ENCODE measurements around the gene KRT26. TPM values are rescaled to one million over a fixed set of nuclear protein-coding genes. Genes with fewer than 3 reads are reported as not detected.

KRT26 gene
- total and polyA plus RNA-seq, 10 of the 15 experiments (the other 5 are each of a cell fraction or from before 2014, with no cell fraction given): not detected

DNA sequence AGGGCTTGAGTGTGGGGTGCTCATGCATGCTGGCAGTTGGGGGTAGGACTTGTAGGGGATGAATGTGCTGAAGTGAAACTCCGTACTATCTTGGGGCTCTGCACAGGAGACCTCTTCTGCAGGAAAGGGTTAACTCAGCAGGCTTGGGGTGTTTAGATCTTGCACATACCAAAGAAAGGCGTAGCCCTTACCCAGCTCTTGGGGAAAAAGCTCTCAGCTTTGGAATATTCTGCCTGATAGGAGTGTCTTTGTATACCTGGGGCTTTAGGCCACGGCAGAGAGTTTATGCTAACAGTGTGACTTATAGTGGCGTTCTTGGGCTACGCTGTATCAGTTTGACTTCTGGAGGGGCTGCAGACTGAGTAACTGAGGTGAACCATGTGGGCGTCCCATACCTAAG, 38.0 kb downstream of the KRT26 start:
- ChIA-PET SMC1A (ENCODE audit: uncharacterized antibody, unreplicated experiment) (interaction anchor here (1.5 kb wide), 1 partner anchor 35 kb away, joined by 3 read pairs; no protein-coding TSS in a partner anchor), CTCF (interaction anchor here (1.3 kb wide), 1 partner anchor 14 kb away, joined by 3 read pairs; no protein-coding TSS in a partner anchor), RAD21 (ENCODE audit: unreplicated experiment) (no interaction called here), POLR2A (no interaction called here)
- DNase-seq (ENCODE audit: low read depth, low spot score) (no peak), ATAC-seq (no peak), FAIRE-seq (no peak)
- H3K4me1 ChIP-seq (ENCODE audit: control insufficient read depth, insufficient read depth, low read length): no peaks in the 10 kb centered on the region
- intact Hi-C loops (cut with micrococcal nuclease; ENCODE audit: unreplicated experiment): no loop called here
- H3K9ac ChIP-seq (ENCODE audit: control insufficient read depth, insufficient read depth, low read length): no peak overlapping the region
- H3K27ac ChIP-seq (ENCODE audit: control insufficient read depth, insufficient read depth): no peak overlapping the region
- H3K4me2 ChIP-seq (ENCODE audit: control insufficient read depth, insufficient read depth): no peak overlapping the region
- H3K36me3 ChIP-seq (ENCODE audit: control insufficient read depth in 2 of 2, insufficient read depth in 2 of 2, low read length in 1 of 2): no peaks in the 10 kb centered on the region
- H3K79me2 ChIP-seq (ENCODE audit: control insufficient read depth, insufficient read depth, low read length): no peaks in the 10 kb centered on the region
- H3K4me3 ChIP-seq: no peak overlapping the region
- no peak overlapping the region for H2AFZ ChIP-seq (ENCODE audit: control insufficient read depth, low read depth, low read length)
- in situ Hi-C loops (cut with MboI): no loop called here
- TF ChIP-seq MYC (IDR thresholded peaks at IDR 0.05; ENCODE audit: insufficient read depth, insufficient read length, insufficient replicate concordance, low read length, severe bottlenecking): no peak
- no peak for TF ChIP-seq SREBF1 (IDR thresholded peaks at IDR 0.05; ENCODE audit: low read length)
- TF ChIP-seq IKZF1 (conservative IDR thresholded peaks at IDR 0.05): no peak
- no peak for TF ChIP-seq ZNF622 (IDR thresholded peaks at IDR 0.05)
- TF ChIP-seq, protein P1, sequence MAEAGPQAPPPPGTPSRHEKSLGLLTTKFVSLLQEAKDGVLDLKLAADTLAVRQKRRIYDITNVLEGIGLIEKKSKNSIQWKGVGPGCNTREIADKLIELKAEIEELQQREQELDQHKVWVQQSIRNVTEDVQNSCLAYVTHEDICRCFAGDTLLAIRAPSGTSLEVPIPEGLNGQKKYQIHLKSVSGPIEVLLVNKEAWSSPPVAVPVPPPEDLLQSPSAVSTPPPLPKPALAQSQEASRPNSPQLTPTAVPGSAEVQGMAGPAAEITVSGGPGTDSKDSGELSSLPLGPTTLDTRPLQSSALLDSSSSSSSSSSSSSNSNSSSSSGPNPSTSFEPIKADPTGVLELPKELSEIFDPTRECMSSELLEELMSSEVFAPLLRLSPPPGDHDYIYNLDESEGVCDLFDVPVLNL (IDR thresholded peaks at IDR 0.05; ENCODE audit: low read depth, low read length): no peak
- TF ChIP-seq MXI1 (IDR thresholded peaks at IDR 0.05; ENCODE audit: low read depth, low read length): no peak
- TF ChIP-seq FOS (IDR thresholded peaks at IDR 0.05; ENCODE audit: borderline replicate concordance, extremely low read depth, insufficient read length): no peak
- no peak for TF ChIP-seq ASH2L (IDR thresholded peaks at IDR 0.05; ENCODE audit: borderline replicate concordance, low read depth)
- TF ChIP-seq JUNB (IDR thresholded peaks at IDR 0.05): no peak
- no peaks in the 10 kb centered on the region; the same call in 2 of the 3 replicates for H3K9me3 ChIP-seq (replicated peaks; ENCODE audit: control insufficient read depth, insufficient read depth, low read length)
- H3K27me3 ChIP-seq (replicated peaks in 1 of 2; ENCODE audit: control insufficient read depth in 2 of 2, insufficient read depth in 2 of 2, low read length in 1 of 2): peaks cover 0 to 3% of the 10 kb centered on the region in 2 experiments; a peak in 1 of 4 replicates
- no peaks in the 10 kb centered on the region for H4K20me1 ChIP-seq (ENCODE audit: control insufficient read depth, insufficient read depth)
- BruUV-seq (replicated peaks): no TSS peak
- WGBS (ENCODE audit: insufficient coverage, insufficient replicate concordance, low lambda C conversion rate, missing lambda C conversion rate): 17% methylated on average over 6 of the region's 6 CpGs

Measured in GM12878 (cell line).